ENCODE results near the gene WWOX.

The WWOX gene

DNA sequence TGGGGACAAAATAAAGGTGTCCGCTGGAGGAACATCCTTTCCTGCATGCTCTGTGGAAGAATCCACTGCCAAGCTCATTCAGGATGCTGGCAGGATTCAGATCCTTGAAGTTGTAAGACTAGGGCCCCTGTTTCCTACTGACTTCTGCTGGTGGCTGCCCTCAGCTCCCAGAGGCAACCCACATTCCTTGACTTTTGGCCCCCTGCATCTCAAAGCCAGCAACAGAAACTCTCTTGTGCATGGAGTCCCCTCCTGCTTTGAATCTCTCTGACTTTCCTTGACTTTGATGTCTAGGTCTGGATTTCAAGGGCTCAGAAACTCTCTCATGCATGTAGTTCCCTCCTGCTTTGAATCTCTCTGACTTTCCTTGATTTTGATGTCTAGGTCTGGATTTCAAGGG is 461.5 kb downstream of the WWOX start:
- DNase-seq (ENCODE audit: extremely low read depth, low read depth): no peak
- TF ChIP-seq, protein P1, sequence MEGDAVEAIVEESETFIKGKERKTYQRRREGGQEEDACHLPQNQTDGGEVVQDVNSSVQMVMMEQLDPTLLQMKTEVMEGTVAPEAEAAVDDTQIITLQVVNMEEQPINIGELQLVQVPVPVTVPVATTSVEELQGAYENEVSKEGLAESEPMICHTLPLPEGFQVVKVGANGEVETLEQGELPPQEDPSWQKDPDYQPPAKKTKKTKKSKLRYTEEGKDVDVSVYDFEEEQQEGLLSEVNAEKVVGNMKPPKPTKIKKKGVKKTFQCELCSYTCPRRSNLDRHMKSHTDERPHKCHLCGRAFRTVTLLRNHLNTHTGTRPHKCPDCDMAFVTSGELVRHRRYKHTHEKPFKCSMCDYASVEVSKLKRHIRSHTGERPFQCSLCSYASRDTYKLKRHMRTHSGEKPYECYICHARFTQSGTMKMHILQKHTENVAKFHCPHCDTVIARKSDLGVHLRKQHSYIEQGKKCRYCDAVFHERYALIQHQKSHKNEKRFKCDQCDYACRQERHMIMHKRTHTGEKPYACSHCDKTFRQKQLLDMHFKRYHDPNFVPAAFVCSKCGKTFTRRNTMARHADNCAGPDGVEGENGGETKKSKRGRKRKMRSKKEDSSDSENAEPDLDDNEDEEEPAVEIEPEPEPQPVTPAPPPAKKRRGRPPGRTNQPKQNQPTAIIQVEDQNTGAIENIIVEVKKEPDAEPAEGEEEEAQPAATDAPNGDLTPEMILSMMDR (IDR thresholded peaks at IDR 0.05; ENCODE audit: low read depth, low read length): no peak

DNA sequence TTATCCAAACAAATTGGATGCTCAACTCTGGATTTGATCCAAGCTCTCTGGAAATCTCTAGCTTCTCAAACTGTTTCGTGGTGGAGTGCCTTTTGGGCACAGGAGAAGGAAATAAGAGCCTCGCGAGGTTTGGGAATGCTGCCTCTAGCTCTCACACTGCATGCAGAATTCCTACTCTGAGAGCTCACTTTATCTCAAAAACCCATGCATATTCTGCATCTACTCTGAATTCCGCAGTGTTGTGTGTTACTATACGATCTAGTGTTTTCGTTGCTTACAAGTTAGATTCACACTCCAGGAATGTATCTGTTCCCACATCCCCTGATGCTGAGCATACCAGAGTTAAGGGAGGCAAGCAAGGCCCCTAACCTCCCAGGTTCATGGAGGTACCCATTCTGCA is 462.7 kb downstream of the WWOX start:
- DNase-seq (ENCODE audit: extremely low read depth, low read depth): no peak
- TF ChIP-seq, protein P1 (IDR thresholded peaks at IDR 0.05; ENCODE audit: low read depth, low read length): no peak

DNA sequence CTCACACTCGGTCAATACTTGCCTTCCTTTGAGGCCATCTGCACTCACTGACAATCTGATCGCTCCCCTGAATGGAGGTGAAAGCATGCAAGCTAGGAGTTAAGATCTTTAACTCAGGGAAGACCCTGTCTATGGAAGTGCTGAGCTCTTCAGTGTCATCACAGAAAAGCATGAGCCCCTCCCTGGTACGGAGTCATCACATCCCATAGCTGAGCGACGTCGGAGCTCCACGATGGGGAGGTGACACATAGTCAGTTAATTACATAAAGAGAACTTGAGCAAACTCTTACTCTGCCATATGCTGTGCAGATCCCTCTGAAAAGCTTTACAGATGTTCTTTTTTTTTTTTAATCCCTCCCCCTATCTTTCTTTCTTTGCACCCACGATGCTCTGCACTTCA is 463.2 kb downstream of the WWOX start:
- TF ChIP-seq, protein P1 (IDR thresholded peaks at IDR 0.05; ENCODE audit: low read depth, low read length): no peak
- no peak for DNase-seq (ENCODE audit: extremely low read depth, low read depth)

DNA sequence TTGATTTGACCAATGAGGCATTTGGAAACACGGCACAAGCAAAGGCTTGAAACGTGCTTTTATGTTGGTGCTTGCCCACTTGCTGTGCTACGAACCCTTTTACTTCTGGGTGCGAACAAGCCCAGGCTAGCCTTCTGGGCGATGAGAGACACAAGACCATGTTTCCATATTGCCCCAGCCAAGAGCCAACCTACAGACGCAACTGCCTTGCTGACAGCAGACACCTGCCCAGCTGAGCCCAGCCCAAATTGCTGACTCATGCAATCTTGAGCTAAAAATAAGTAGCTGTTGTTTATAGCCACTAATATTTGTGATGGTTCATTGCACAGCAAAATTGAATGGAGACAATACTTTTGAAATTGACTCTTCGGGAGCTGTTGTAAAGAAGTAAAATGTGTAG is 464.5 kb downstream of the WWOX start:
- no peak for DNase-seq (ENCODE audit: extremely low read depth, low read depth)
- TF ChIP-seq, protein P1 (IDR thresholded peaks at IDR 0.05; ENCODE audit: low read depth, low read length): no peak

DNA sequence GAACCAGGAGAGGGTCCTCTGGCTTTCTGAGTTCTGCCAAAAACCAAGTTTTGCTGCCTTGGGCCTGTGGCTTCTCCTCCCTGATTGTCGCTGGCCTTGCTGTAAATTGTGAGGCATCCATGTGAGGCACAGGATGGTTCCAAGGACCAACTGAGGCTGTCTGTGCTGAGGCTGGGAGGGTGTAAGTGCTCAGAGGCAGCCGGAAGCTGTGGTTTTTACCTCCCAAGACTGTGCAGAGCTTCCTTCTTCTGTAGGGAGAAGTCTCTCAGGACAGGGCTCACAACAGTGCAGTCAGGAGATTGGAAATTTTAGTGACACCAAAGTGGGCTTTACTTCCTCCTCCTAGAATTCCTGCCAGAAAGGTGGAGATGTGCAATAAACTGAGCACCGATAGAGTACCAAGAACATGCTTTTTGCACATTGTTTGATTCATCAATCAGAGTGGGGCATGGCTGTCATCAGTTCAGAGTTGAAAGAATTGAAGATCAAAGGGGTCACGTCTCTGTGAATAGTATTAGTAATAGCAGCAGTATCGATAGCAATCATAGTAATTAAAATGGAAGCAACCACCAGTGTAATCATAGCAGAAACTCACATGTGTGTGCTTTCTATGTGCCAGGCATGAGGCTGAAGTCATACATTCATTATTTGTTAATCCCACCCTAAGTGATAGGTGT is 467.1 kb downstream of the WWOX start:
- TF ChIP-seq, protein P1 (IDR thresholded peaks at IDR 0.05; ENCODE audit: low read depth, low read length): no peak
- DNase-seq (ENCODE audit: extremely low read depth, low read depth): no peak

DNA sequence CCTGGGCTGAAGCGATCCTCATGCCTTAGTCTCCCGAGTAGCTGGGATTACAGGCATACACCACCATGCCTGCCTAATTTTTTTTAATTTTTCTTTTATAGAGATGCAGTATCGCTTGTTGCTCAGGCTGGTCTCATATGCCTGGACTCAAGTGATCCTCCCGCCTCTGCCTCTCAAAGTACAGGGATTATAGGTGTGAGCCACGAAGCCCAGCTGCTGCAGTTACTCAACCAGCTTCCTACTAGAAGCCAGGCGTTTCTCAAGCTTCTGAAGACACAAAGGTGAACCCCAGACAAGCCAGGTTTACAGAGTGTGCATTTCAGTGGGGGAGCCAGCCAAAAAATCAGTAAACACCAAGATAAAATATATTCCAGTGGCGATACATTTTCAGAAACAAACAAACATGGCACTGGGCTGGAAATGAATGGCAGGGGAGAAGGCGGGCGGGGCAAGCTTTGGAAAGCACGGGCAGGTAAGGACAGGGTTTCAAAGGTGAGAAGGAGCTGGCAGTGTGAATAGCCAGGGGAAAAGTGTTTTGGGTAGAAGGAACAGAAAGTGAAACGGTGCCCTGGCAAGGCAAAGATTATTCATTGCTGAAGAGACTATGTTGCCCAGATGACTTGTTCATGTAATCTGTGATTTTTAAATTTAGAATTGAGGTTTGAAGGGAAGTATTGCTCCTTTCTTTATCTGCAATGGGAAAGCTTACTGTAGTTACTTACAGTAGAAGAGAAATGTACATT is 471.1 kb downstream of the WWOX start:
- no peak for DNase-seq (ENCODE audit: extremely low read depth, low read depth)
- TF ChIP-seq, protein P1 (IDR thresholded peaks at IDR 0.05; ENCODE audit: low read depth, low read length): no peak

DNA sequence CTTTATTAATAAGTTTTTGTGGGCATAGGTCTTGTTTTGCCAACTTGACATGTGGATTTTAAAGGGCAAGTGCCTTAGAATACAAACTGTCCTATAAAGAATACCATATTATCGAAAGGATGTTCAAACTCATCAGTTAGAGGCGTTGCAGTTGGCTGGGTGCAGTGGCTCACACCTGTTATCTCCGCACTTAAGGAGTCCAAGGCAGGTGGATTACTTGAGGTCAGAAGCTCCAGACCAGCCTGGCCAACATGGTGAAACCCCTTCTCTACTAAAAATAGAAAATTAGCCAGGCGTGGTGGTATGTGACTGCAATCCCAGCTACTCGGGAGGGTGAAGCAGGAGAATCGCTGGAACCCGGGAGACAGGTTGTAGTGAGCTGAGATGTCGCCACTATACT is 472.0 kb downstream of the WWOX start:
- TF ChIP-seq, protein P1 (IDR thresholded peaks at IDR 0.05; ENCODE audit: low read depth, low read length): no peak
- no peak for DNase-seq (ENCODE audit: extremely low read depth, low read depth)
